ENCODE data around the gene KLHL1. TPM values are rescaled to one million over a fixed set of nuclear protein-coding genes. Genes with fewer than 3 reads are reported as not detected.

KLHL1 gene
- total RNA-seq, 1 donor from 2014 or later, result not detected

- no peak for DNase-seq (ENCODE audit: low spot score)
- TF ChIP-seq, protein P1, sequence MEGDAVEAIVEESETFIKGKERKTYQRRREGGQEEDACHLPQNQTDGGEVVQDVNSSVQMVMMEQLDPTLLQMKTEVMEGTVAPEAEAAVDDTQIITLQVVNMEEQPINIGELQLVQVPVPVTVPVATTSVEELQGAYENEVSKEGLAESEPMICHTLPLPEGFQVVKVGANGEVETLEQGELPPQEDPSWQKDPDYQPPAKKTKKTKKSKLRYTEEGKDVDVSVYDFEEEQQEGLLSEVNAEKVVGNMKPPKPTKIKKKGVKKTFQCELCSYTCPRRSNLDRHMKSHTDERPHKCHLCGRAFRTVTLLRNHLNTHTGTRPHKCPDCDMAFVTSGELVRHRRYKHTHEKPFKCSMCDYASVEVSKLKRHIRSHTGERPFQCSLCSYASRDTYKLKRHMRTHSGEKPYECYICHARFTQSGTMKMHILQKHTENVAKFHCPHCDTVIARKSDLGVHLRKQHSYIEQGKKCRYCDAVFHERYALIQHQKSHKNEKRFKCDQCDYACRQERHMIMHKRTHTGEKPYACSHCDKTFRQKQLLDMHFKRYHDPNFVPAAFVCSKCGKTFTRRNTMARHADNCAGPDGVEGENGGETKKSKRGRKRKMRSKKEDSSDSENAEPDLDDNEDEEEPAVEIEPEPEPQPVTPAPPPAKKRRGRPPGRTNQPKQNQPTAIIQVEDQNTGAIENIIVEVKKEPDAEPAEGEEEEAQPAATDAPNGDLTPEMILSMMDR (IDR thresholded peaks at IDR 0.05), result no peak
- Mint-ChIP-seq H3K27me3 (ENCODE audit: low read depth) (no peaks in the 10 kb centered on the region), H3K36me3 (ENCODE audit: low read depth) (no peaks in the 10 kb centered on the region), H3K27ac (ENCODE audit: unreplicated experiment) (no peak overlapping the region), H3K4me3 (ENCODE audit: unreplicated experiment) (no peak overlapping the region), H3K9me3 (ENCODE audit: low read depth) (no peaks in the 10 kb centered on the region), H3K4me1 (ENCODE audit: low read depth) (no peaks in the 10 kb centered on the region)
Observed at GRCh38 chr13:69751259-69751658, 357.0 kb downstream of the KLHL1 start.

GRCh38 chr13:69737129-69737935, 370.9 kb downstream of the KLHL1 start:
- peak; percentile 61 for DNase-seq (ENCODE audit: low spot score)
- no peak overlapping the region for H3K27ac Mint-ChIP-seq (ENCODE audit: unreplicated experiment)
- H3K9me3 Mint-ChIP-seq (ENCODE audit: low read depth), result no peaks in the 10 kb centered on the region
- H3K27me3 Mint-ChIP-seq (ENCODE audit: low read depth), result peaks cover 5% of the 10 kb centered on the region
- no peak overlapping the region for H3K4me3 Mint-ChIP-seq (ENCODE audit: unreplicated experiment)
- TF ChIP-seq, protein P1 (IDR thresholded peaks at IDR 0.05), result no peak
- no peaks in the 10 kb centered on the region for H3K36me3 Mint-ChIP-seq (ENCODE audit: low read depth)
- no peaks in the 10 kb centered on the region for H3K4me1 Mint-ChIP-seq (ENCODE audit: low read depth)

DNA sequence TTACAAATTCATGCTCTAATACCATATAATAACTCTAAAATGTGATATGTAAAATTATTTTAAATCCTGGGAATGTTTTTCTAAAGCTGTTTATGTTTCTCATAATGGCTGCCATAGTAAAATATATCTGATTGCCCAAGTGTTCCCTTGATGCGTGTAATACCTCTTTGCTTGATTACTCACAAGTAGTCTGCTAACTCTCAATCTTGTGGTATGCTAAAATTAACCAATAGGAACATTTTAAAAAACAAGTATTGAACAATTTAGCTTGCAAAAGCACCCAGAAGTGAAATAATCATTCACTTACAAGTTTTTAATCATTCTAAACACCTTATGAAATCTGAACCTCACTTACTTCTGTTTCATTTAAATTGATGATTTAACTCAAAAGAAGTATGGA, 386.6 kb downstream of the KLHL1 start:
- H3K27me3 Mint-ChIP-seq (ENCODE audit: low read depth), result no peaks in the 10 kb centered on the region
- no peak overlapping the region for H3K4me3 Mint-ChIP-seq (ENCODE audit: unreplicated experiment)
- TF ChIP-seq, protein P1 (IDR thresholded peaks at IDR 0.05), result no peak
- H3K27ac Mint-ChIP-seq (ENCODE audit: unreplicated experiment), result no peak overlapping the region
- no peaks in the 10 kb centered on the region for H3K9me3 Mint-ChIP-seq (ENCODE audit: low read depth)
- H3K36me3 Mint-ChIP-seq (ENCODE audit: low read depth), result no peaks in the 10 kb centered on the region
- no peaks in the 10 kb centered on the region for H3K4me1 Mint-ChIP-seq (ENCODE audit: low read depth)
- DNase-seq (ENCODE audit: low spot score), result no peak

DNA sequence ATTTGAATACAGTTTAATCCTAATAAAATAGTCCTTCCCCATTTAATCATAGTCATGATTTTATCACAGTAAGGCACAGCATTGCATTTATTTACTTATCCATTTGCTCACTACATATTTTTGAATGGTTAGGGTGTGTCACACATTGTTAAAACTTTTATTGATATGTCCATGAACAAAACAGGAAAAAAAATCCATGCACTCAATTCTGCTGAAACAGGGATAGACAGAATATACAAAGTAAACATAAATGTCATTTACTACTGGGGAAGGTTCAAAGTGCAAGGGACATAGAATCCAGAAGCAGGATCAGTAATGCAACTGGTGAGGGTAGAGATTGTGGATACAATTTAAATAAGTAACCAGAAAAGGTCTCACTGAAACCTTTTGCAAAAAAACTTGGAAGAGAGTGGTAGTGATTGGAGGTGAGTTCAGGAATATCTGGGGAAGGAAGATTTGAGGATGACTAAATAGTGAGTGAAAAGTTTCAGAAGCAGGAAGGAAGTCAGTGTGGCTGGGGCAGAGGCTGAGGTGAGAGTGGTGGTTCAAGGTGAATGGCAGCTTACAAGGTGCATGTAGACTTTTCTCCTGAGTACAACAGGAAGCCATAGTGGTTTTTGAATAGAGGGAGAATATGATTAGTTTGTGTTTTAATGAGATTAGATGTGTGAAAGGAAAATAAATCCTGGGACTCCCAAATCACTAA, 387.8 kb downstream of the KLHL1 start:
- TF ChIP-seq, protein P1 (IDR thresholded peaks at IDR 0.05), result no peak
- H3K4me3 Mint-ChIP-seq (ENCODE audit: unreplicated experiment), result no peak overlapping the region
- H3K4me1 Mint-ChIP-seq (ENCODE audit: low read depth), result no peaks in the 10 kb centered on the region
- DNase-seq (ENCODE audit: low spot score), result no peak
- no peaks in the 10 kb centered on the region for H3K27me3 Mint-ChIP-seq (ENCODE audit: low read depth)
- H3K27ac Mint-ChIP-seq (ENCODE audit: unreplicated experiment), result no peak overlapping the region
- no peaks in the 10 kb centered on the region for H3K9me3 Mint-ChIP-seq (ENCODE audit: low read depth)
- H3K36me3 Mint-ChIP-seq (ENCODE audit: low read depth), result no peaks in the 10 kb centered on the region

DNA sequence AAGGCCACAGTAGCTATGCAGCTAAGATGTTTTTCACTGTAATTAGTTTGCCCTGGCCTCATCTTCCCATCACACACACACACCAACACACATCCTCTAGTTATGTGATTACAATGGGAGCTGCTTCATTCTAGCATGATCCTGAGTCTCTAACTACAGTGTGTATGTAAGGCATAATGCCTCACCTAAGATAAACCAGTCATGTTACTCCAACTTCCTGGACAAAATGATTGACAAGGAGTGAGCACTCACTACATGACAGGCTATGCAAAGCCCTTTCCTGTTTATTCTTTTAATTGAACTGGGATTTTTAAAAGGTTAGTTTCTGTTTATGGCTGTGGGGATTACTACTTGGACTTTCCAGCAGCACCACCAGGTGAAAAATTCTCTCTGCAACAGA, 401.4 kb downstream of the KLHL1 start:
- TF ChIP-seq, protein P1 (IDR thresholded peaks at IDR 0.05), result no peak
- no peaks in the 10 kb centered on the region for H3K36me3 Mint-ChIP-seq (ENCODE audit: low read depth)
- no peaks in the 10 kb centered on the region for H3K9me3 Mint-ChIP-seq (ENCODE audit: low read depth)
- DNase-seq (ENCODE audit: low spot score), result no peak
- H3K4me1 Mint-ChIP-seq (ENCODE audit: low read depth), result peaks cover 4% of the 10 kb centered on the region
- no peaks in the 10 kb centered on the region for H3K27me3 Mint-ChIP-seq (ENCODE audit: low read depth)
- no peak overlapping the region for H3K4me3 Mint-ChIP-seq (ENCODE audit: unreplicated experiment)
- no peak overlapping the region for H3K27ac Mint-ChIP-seq (ENCODE audit: unreplicated experiment)

Measured in chondrocyte (in vitro differentiated cells).